DND-41 (cell line): ENCODE data around the gene PLXNA3.

Source experiments
- ATAC-seq: fragments of 200-7000 bp; cut with Tn5 transposase; 3 replicates; pipeline ENCODE4 v1.9.1; 2021; ENCODE audit warnings: low read depth; ENCODE audit not compliant: insufficient read depth
- DNase-seq: peaks from one replicate; pipeline ENCODE4 v3.0.0-alpha.2; 2020
- H2AFZ ChIP-seq: 2 replicates; pipeline ENCODE4 v1.6.0; 2012; ENCODE audit warnings: low read depth, low read length
- H3K27ac ChIP-seq: 2 replicates; pipeline ENCODE4 v1.5.1; 2012; ENCODE audit warnings: low read length, inconsistent platforms
- H3K27me3 ChIP-seq: fragments of 200-600 bp; sonication (generic); 2 replicates; pipeline ENCODE4 v1.6.0; 2012; ENCODE audit warnings: low read length, mild to moderate bottlenecking, inconsistent platforms; ENCODE audit not compliant: insufficient read depth, poor library complexity
- H3K36me3 ChIP-seq: 2 replicates; pipeline ENCODE4 v1.5.1; 2012; ENCODE audit warnings: low read length, inconsistent platforms; ENCODE audit not compliant: insufficient read depth
- H3K4me1 ChIP-seq: 2 replicates; pipeline ENCODE4 v1.5.1; 2012; ENCODE audit warnings: mild to moderate bottlenecking, low read length; ENCODE audit not compliant: insufficient read depth
- H3K4me2 ChIP-seq: 2 replicates; pipeline ENCODE4 v1.6.0; 2012; ENCODE audit warnings: mild to moderate bottlenecking, moderate library complexity, low read length, inconsistent platforms; ENCODE audit not compliant: insufficient read depth
- H3K4me3 ChIP-seq, 2 experiments: fragments of 200-600 bp in 1 of 2; shearing (Covaris generic) in 1 of 2; 2 replicates each; pipeline ENCODE4 v1.5.1; 2012 to 2016; ENCODE audit warnings: inconsistent platforms in 2 of 2, low read length in 2 of 2, mild to moderate bottlenecking in 2 of 2, low read depth in 1 of 2, moderate library complexity in 1 of 2
- H3K79me2 ChIP-seq: 2 replicates; pipeline ENCODE4 v1.6.0; 2012; ENCODE audit warnings: low read length, inconsistent platforms; ENCODE audit not compliant: insufficient read depth
- H3K9ac ChIP-seq: 2 replicates; pipeline ENCODE4 v1.6.0; 2012; ENCODE audit warnings: low read depth, mild to moderate bottlenecking, inconsistent platforms, low read length, moderate library complexity
- H3K9me3 ChIP-seq: 2 replicates; pipeline ENCODE4 v1.5.1; 2012; ENCODE audit warnings: low read length, moderate library complexity, mild to moderate bottlenecking, inconsistent platforms; ENCODE audit not compliant: insufficient read depth, severe bottlenecking
- H4K20me1 ChIP-seq: 2 replicates; pipeline ENCODE4 v1.6.0; 2012; ENCODE audit warnings: low read length; ENCODE audit not compliant: insufficient read depth
- EZH2 ChIP-seq: IDR thresholded peaks from 3 replicates; pipeline ENCODE4 v1.6.1; 2012; ENCODE audit warnings: borderline replicate concordance, low read depth, mild to moderate bottlenecking, moderate library complexity, low read length, inconsistent platforms; ENCODE audit not compliant: severe bottlenecking
- TF ChIP-seq, protein P1 (sequence below): IDR thresholded peaks from 2 replicates; pipeline ENCODE4 v1.5.1; 2012; ENCODE audit warnings: borderline replicate concordance, low read length, moderate library complexity, mild to moderate bottlenecking; ENCODE audit not compliant: poor library complexity, severe bottlenecking; ENCODE audit errors: extremely low read depth

PLXNA3 gene

DNA sequence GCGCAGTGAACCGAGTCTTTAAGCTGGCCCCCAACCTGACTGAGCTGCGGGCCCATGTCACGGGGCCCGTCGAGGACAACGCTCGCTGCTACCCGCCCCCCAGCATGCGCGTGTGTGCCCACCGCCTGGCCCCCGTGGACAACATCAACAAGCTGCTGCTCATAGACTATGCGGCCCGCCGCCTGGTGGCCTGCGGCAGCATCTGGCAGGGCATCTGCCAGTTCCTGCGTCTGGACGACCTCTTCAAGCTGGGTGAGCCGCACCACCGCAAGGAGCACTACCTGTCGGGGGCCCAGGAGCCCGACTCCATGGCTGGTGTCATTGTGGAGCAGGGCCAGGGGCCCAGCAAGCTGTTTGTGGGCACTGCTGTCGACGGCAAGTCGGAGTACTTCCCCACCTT lies 2.2 kb downstream of the PLXNA3 start:
- no peak for DNase-seq
- H3K27me3 ChIP-seq, result no peaks in the 10 kb centered on the region
- H4K20me1 ChIP-seq, result peaks cover 10% of the 10 kb centered on the region; the same call in 1 of the 2 replicates
- H3K4me1 ChIP-seq, result peaks cover 25% of the 10 kb centered on the region
- H3K4me3 ChIP-seq, result no peak overlapping the region
- 0 out of 2 replicates have a peak overlapping the region, but pooled peaks have one; percentile 22 for H3K4me2 ChIP-seq
- H3K9me3 ChIP-seq, result no peaks in the 10 kb centered on the region
- TF ChIP-seq, protein P1, sequence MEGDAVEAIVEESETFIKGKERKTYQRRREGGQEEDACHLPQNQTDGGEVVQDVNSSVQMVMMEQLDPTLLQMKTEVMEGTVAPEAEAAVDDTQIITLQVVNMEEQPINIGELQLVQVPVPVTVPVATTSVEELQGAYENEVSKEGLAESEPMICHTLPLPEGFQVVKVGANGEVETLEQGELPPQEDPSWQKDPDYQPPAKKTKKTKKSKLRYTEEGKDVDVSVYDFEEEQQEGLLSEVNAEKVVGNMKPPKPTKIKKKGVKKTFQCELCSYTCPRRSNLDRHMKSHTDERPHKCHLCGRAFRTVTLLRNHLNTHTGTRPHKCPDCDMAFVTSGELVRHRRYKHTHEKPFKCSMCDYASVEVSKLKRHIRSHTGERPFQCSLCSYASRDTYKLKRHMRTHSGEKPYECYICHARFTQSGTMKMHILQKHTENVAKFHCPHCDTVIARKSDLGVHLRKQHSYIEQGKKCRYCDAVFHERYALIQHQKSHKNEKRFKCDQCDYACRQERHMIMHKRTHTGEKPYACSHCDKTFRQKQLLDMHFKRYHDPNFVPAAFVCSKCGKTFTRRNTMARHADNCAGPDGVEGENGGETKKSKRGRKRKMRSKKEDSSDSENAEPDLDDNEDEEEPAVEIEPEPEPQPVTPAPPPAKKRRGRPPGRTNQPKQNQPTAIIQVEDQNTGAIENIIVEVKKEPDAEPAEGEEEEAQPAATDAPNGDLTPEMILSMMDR, result no peak
- no peak for TF ChIP-seq EZH2
- peaks cover 30% of the 10 kb centered on the region for H3K36me3 ChIP-seq
- H3K79me2 ChIP-seq, result peaks cover 14% of the 10 kb centered on the region
- H3K27ac ChIP-seq, result no peak overlapping the region
- H3K9ac ChIP-seq, result no peak overlapping the region
- H2AFZ ChIP-seq, result no peak overlapping the region
- ATAC-seq, result no peak

DNA sequence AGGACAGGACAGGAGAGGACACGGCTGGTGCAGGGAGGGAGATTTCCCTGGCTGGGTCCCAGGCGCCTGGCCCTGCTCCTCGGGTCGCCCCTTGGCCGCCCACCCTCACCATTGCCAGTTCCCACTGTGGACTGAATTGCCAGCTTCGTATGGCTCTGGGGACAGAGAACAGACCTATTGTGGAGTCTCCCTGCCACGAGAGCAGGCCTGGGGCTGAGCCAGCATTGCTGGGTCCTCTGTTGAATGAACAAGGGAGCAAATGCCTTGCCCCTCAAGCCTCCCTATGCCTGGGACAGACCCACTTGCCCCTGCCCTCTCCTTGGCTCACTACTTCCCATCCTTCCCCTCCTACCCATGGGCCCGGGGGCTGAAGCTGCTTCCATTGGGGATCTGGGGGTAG lies 4.3 kb downstream of the PLXNA3 start:
- Histone ChIP-seq H3K27me3 (no peaks in the 10 kb centered on the region), H3K4me3 (no peak overlapping the region), H3K9ac (no peak overlapping the region), H2AFZ (no peak overlapping the region), H3K36me3 (peaks cover 48% of the 10 kb centered on the region), H3K4me1 (peaks cover 21% of the 10 kb centered on the region), H4K20me1 (peaks cover 10% of the 10 kb centered on the region; the same call in 1 of the 2 replicates), H3K27ac (no peak overlapping the region), H3K9me3 (no peaks in the 10 kb centered on the region), H3K4me2 (no peak overlapping the region), H3K79me2 (peaks cover 14% of the 10 kb centered on the region)
- DNase-seq, result no peak
- TF ChIP-seq, protein P1, result no peak
- no peak for TF ChIP-seq EZH2
- ATAC-seq, result no peak

DNA sequence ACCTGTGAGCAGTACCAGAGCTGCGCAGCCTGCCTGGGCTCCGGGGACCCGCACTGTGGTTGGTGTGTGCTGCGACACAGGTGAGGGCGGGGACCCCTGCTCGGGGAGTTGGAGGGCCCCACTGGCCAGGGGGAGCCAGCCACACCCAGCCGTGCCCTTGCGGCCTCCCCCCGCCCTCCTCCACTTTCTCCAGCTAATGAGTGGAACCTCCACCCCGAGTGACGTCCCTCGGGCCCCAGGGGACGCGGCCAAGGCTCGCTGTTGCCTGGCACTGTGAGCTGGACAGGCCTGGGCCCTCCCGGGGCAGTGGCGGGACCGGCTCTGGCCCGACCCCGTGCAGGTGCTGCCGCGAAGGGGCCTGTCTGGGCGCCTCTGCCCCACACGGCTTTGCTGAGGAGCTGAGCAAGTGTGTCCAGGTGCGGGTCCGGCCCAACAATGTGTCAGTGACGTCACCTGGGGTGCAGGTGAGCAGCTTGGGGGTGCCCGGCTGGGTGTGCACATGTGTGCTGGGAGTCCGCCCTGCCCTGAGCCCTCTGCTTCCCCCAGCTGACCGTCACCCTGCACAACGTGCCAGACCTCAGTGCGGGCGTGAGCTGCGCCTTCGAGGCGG lies 5.6 kb downstream of the PLXNA3 start:
- TF ChIP-seq EZH2, result no peak
- TF ChIP-seq, protein P1, result no peak
- H3K27me3 ChIP-seq, result no peaks in the 10 kb centered on the region
- H3K36me3 ChIP-seq, result peaks cover 57% of the 10 kb centered on the region
- H3K9me3 ChIP-seq, result no peaks in the 10 kb centered on the region
- H3K27ac ChIP-seq, result no peak overlapping the region
- H2AFZ ChIP-seq, result no peak overlapping the region
- H4K20me1 ChIP-seq, result peaks cover 10% of the 10 kb centered on the region; the same call in 1 of the 2 replicates
- no peak overlapping the region for H3K9ac ChIP-seq
- no peak for DNase-seq
- H3K4me1 ChIP-seq, result peaks cover 16% of the 10 kb centered on the region
- H3K4me2 ChIP-seq, result no peak overlapping the region
- no peak for ATAC-seq
- H3K4me3 ChIP-seq, result no peak overlapping the region
- peaks cover 9% of the 10 kb centered on the region for H3K79me2 ChIP-seq
